IMR-90 (cell line): ENCODE results near the gene AKT3. TPM values are rescaled to one million over a fixed set of nuclear protein-coding genes. Genes with fewer than 3 reads are reported as not detected.

Experiments used
- ATAC-seq: fragments of 200-7000 bp; cut with Tn5 transposase; 2 replicates; pipeline ENCODE4 v1.9.1; 2020; ENCODE audit warnings: low read depth, mild to moderate bottlenecking, moderate library complexity
- BruUV-seq: library from RNA; stranded (reverse); fragments of 400-500 nt; replicated peaks from 2 replicates; lab custom pipeline; 2021; lab: Mats Ljungman, UMichigan
- CTCF ChIA-PET: fragments of 300-600 bp; formaldehyde crosslinking; extraction: SDS; loops from one replicate; lab custom pipeline; 2021; ENCODE audit warnings: antibody characterized with exemption; lab: Yijun Ruan, JAX
- POLR2A ChIA-PET: fragments of 300-600 bp; sonication (Branson Sonifier 250); formaldehyde crosslinking; loops from one replicate; lab custom pipeline; 2022; ENCODE audit warnings: antibody characterized with exemption; ENCODE audit not compliant: unreplicated experiment; lab: Charles Lee
- DNase-seq: peaks from one replicate; pipeline ENCODE4 v3.0.0; 2013
- H2AFZ ChIP-seq: replicated peaks from 2 replicates; pipeline ENCODE3; 2013; ENCODE audit warnings: low read length, mild to moderate bottlenecking; ENCODE audit not compliant: poor library complexity
- H2AK5ac ChIP-seq: 2 replicates; pipeline ENCODE4 v1.6.1; 2013; ENCODE audit warnings: low read depth, low read length, inconsistent platforms
- H2AK9ac ChIP-seq: replicated peaks from 2 replicates; pipeline ENCODE3; 2013; ENCODE audit warnings: mild to moderate bottlenecking, low read depth, low read length, moderate library complexity; ENCODE audit not compliant: poor library complexity
- H2BK120ac ChIP-seq: 2 replicates; pipeline ENCODE4 v1.6.1; 2013; ENCODE audit warnings: low read depth, low read length, inconsistent platforms
- H2BK15ac ChIP-seq: 3 replicates; pipeline ENCODE4 v1.6.1; 2013; ENCODE audit warnings: low read depth, low read length, inconsistent platforms
- H2BK20ac ChIP-seq: 2 replicates; pipeline ENCODE4 v1.6.1; 2013; ENCODE audit warnings: low read depth, mild to moderate bottlenecking, inconsistent platforms, low read length, moderate library complexity
- H2BK5ac ChIP-seq: 2 replicates; pipeline ENCODE4 v1.6.1; 2013; ENCODE audit warnings: mild to moderate bottlenecking, low read depth, low read length, inconsistent platforms; ENCODE audit not compliant: poor library complexity, severe bottlenecking
- H3K14ac ChIP-seq: replicated peaks from 2 replicates; pipeline ENCODE4 v1.6.1; 2013; ENCODE audit warnings: low read depth, low read length, inconsistent platforms
- H3K18ac ChIP-seq: 2 replicates; pipeline ENCODE4 v1.6.1; 2013; ENCODE audit warnings: low read depth, low read length, control low read depth
- H3K23ac ChIP-seq: 2 replicates; pipeline ENCODE4 v1.6.1; 2013; ENCODE audit warnings: low read depth, low read length, inconsistent platforms
- H3K27ac ChIP-seq: 2 replicates; pipeline ENCODE4 v1.5.1; 2013; ENCODE audit warnings: mild to moderate bottlenecking, control low read depth, low read length; ENCODE audit not compliant: insufficient read depth
- H3K27me3 ChIP-seq: 2 replicates; pipeline ENCODE4 v1.6.1; 2013; ENCODE audit warnings: low read length; ENCODE audit not compliant: control insufficient read depth, insufficient read depth
- H3K36me3 ChIP-seq: 2 replicates; pipeline ENCODE4 v1.6.1; 2013; ENCODE audit warnings: low read length, mixed read lengths; ENCODE audit not compliant: control insufficient read depth, insufficient read depth
- H3K4ac ChIP-seq: 2 replicates; pipeline ENCODE4 v1.6.1; 2013; ENCODE audit warnings: low read depth, low read length, inconsistent platforms
- H3K4me1 ChIP-seq: 2 replicates; pipeline ENCODE4 v1.6.1; 2013; ENCODE audit warnings: low read length, mixed read lengths; ENCODE audit not compliant: control insufficient read depth, insufficient read depth
- H3K4me2 ChIP-seq: 2 replicates; pipeline ENCODE4 v1.6.1; 2013; ENCODE audit warnings: low read depth, mild to moderate bottlenecking, control low read depth, low read length, moderate library complexity
- H3K4me3 ChIP-seq: 2 replicates; pipeline ENCODE4 v1.5.1; 2013; ENCODE audit warnings: low read depth, mild to moderate bottlenecking, control low read depth, low read length, moderate library complexity; ENCODE audit not compliant: insufficient read depth
- H3K56ac ChIP-seq: 2 replicates; pipeline ENCODE4 v1.6.1; 2013; ENCODE audit warnings: low read length, inconsistent platforms; ENCODE audit not compliant: insufficient read depth; ENCODE audit errors: extremely low read depth
- H3K79me1 ChIP-seq, 2 experiments: 2 replicates each; pipeline ENCODE4 v1.6.1; 2013; ENCODE audit warnings: low read length in 2 of 2, inconsistent platforms in 1 of 2, low read depth in 1 of 2
- H3K9ac ChIP-seq: 2 replicates; pipeline ENCODE4 v1.6.1; 2013; ENCODE audit warnings: low read depth, low read length, control low read depth
- H3K9me1 ChIP-seq: 2 replicates; pipeline ENCODE4 v1.6.1; 2013; ENCODE audit warnings: low read length, inconsistent platforms; ENCODE audit not compliant: insufficient read depth
- H3K9me3 ChIP-seq: 2 replicates; pipeline ENCODE4 v1.6.1; 2013; ENCODE audit warnings: low read length; ENCODE audit not compliant: control insufficient read depth, insufficient read depth
- H4K20me1 ChIP-seq: 2 replicates; pipeline ENCODE4 v1.6.1; 2013; ENCODE audit warnings: low read length, inconsistent platforms; ENCODE audit not compliant: insufficient read depth
- H4K5ac ChIP-seq: 2 replicates; pipeline ENCODE4 v1.6.1; 2013; ENCODE audit warnings: mild to moderate bottlenecking, low read depth, low read length, control low read depth
- H4K8ac ChIP-seq, 2 experiments: 2 replicates each; pipeline ENCODE4 v1.6.1; 2013; ENCODE audit warnings: low read depth in 2 of 2, low read length in 2 of 2, control low read depth in 1 of 2, inconsistent platforms in 1 of 2
- H4K91ac ChIP-seq: 2 replicates; pipeline ENCODE4 v1.6.1; 2013; ENCODE audit warnings: low read depth, low read length, inconsistent platforms; ENCODE audit not compliant: insufficient read depth
- BHLHE40 ChIP-seq: fragments of 150-350 bp; IDR thresholded peaks from 2 replicates; pipeline ENCODE4 v1.6.1; 2016; ENCODE audit warnings: mild to moderate bottlenecking, low read depth, low read length
- CEBPB ChIP-seq: IDR thresholded peaks from 2 replicates; pipeline ENCODE4 v1.6.1; 2012; ENCODE audit warnings: low read depth, low read length, improper control_type of control experiment
- CHD1 ChIP-seq: IDR thresholded peaks from 2 replicates; pipeline ENCODE4 v1.6.1; 2012; ENCODE audit warnings: low read depth, low read length, improper control_type of control experiment
- FOS ChIP-seq: fragments of 150-350 bp; IDR thresholded peaks from 2 replicates; pipeline ENCODE4 v1.6.1; 2016; ENCODE audit warnings: low read depth, low read length
- MAFK ChIP-seq: IDR thresholded peaks from 2 replicates; pipeline ENCODE4 v1.6.1; 2012; ENCODE audit warnings: low read depth, low read length, improper control_type of control experiment
- MAZ ChIP-seq: IDR thresholded peaks from 2 replicates; pipeline ENCODE4 v1.6.1; 2012; ENCODE audit warnings: low read depth, mild to moderate bottlenecking, low read length, improper control_type of control experiment, moderate library complexity, borderline replicate concordance
- MXI1 ChIP-seq: IDR thresholded peaks from 2 replicates; pipeline ENCODE4 v1.6.1; 2012; ENCODE audit warnings: low read depth, mild to moderate bottlenecking, low read length, moderate library complexity, borderline replicate concordance
- NFE2L2 ChIP-seq: fragments of 150-350 bp; IDR thresholded peaks from 2 replicates; pipeline ENCODE4 v1.6.1; 2016; ENCODE audit warnings: low read depth, mild to moderate bottlenecking, low read length
- POLR2A ChIP-seq: IDR thresholded peaks from 2 replicates; pipeline ENCODE4 v1.6.1; 2012; ENCODE audit warnings: mild to moderate bottlenecking, low read depth, low read length
- RCOR1 ChIP-seq: IDR thresholded peaks from 2 replicates; pipeline ENCODE4 v1.6.1; 2012; ENCODE audit warnings: mild to moderate bottlenecking, low read length, improper control_type of control experiment; ENCODE audit not compliant: insufficient replicate concordance
- RFX5 ChIP-seq: IDR thresholded peaks from 2 replicates; pipeline ENCODE4 v1.8.0; 2012; ENCODE audit warnings: low read depth, mild to moderate bottlenecking, low read length, moderate library complexity
- SMC3 ChIP-seq: fragments of 150-350 bp; IDR thresholded peaks from 2 replicates; pipeline ENCODE4 v1.6.1; 2016; ENCODE audit warnings: low read depth, mild to moderate bottlenecking, antibody characterized with exemption, low read length, moderate library complexity
- WGBS, 2 experiments: methylation state at CpG; one replicate each; pipeline versions ENCODE4 v1.1.5 to v1.1.7; 2013; ENCODE audit warnings: missing lambda C conversion rate in 2 of 2; ENCODE audit not compliant: insufficient read length in 1 of 2; ENCODE audit errors: extremely low coverage in 2 of 2; 5-methylcytosine and 5-hydroxymethylcytosine counted together
- dilution Hi-C: fragments of 300-500 bp; cut with HindIII; formaldehyde crosslinking; loops from one replicate; pipeline ENCODE4 v1.14.3; 2018; ENCODE audit warnings: low sequenced_read_pairs; ENCODE audit not compliant: unreplicated experiment
- in situ Hi-C: fragments of 300-500 bp; cut with MboI; formaldehyde crosslinking; loops from 3 replicates; pipeline ENCODE4 v1.14.3; 2019; ENCODE audit warnings: low sequenced_read_pairs, inconsistent platforms, mixed read lengths
- intact Hi-C: fragments of 100-400 bp; cut with micrococcal nuclease; formaldehyde crosslinking; loops from 2 replicates; pipeline ENCODE4 v1.10.0; 2022
- polyA plus RNA-seq, 3 experiments: library from polyadenylated mRNA; depleted of rRNA; stranded (reverse); fragments of >200 nt; gene quantifications; 2 replicates each; pipeline ENCODE4 v1.2.3, GENCODE V29; 2012; ENCODE audit warnings: low replicate concordance in 1 of 3
- total RNA-seq: library from RNA; depleted of rRNA; stranded (reverse); fragments of >200 nt; gene quantifications from 2 replicates; pipeline ENCODE4 v1.2.3, GENCODE V29; 2012
- TF ChIP-seq, protein P1 (sequence below): fragments of 150-350 bp; IDR thresholded peaks from 2 replicates; pipeline ENCODE4 v1.6.1; 2016; ENCODE audit warnings: low read depth, mild to moderate bottlenecking, low read length, moderate library complexity, borderline replicate concordance
- TF ChIP-seq, protein P2 (sequence below): conservative IDR thresholded peaks from 2 replicates; pipeline ENCODE4 v1.5.1; 2012; ENCODE audit warnings: mild to moderate bottlenecking, low read depth, low read length, improper control_type of control experiment
- TF ChIP-seq, protein P3 (sequence below): fragments of 150-350 bp; IDR thresholded peaks from 2 replicates; pipeline ENCODE4 v1.6.1; 2017; ENCODE audit warnings: mild to moderate bottlenecking, antibody characterized with exemption, low read length, low read depth

Gene AKT3
- total and polyA plus RNA-seq, 2 of the 4 experiments (the other 2 are of a cell fraction), result 15.2 to 19.4 TPM

DNA sequence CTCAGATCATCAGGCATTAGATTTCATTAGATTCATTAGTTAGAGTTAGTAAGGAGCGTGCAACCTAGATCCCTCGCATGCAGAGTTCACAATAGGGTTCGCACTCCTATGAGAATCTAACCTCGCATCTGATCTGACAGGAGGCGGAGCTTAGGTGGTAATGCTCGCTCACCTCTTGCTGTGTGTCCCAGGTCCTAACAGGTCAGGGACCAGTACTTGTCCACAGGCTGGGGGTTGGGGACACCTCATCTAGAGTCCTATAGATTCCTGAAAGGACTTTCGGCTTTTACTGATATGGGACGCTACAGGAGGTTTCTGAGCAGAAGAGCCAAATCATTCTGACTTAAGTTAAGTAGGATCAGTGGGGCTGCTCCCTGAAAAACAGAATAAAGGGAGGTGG lies 91.4 kb downstream of the AKT3 start:
- TF ChIP-seq POLR2A, result no peak
- TF ChIP-seq FOS, result no peak
- no peak for TF ChIP-seq BHLHE40
- TF ChIP-seq RCOR1, result no peak
- no peak for TF ChIP-seq MAFK
- TF ChIP-seq MAZ, result no peak
- no peak for TF ChIP-seq CHD1
- TF ChIP-seq RFX5, result no peak
- TF ChIP-seq, protein P1, sequence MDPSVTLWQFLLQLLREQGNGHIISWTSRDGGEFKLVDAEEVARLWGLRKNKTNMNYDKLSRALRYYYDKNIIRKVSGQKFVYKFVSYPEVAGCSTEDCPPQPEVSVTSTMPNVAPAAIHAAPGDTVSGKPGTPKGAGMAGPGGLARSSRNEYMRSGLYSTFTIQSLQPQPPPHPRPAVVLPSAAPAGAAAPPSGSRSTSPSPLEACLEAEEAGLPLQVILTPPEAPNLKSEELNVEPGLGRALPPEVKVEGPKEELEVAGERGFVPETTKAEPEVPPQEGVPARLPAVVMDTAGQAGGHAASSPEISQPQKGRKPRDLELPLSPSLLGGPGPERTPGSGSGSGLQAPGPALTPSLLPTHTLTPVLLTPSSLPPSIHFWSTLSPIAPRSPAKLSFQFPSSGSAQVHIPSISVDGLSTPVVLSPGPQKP, result no peak
- no peak for TF ChIP-seq CEBPB
- no peak for TF ChIP-seq MXI1
- no peak for TF ChIP-seq SMC3
- TF ChIP-seq, protein P2, sequence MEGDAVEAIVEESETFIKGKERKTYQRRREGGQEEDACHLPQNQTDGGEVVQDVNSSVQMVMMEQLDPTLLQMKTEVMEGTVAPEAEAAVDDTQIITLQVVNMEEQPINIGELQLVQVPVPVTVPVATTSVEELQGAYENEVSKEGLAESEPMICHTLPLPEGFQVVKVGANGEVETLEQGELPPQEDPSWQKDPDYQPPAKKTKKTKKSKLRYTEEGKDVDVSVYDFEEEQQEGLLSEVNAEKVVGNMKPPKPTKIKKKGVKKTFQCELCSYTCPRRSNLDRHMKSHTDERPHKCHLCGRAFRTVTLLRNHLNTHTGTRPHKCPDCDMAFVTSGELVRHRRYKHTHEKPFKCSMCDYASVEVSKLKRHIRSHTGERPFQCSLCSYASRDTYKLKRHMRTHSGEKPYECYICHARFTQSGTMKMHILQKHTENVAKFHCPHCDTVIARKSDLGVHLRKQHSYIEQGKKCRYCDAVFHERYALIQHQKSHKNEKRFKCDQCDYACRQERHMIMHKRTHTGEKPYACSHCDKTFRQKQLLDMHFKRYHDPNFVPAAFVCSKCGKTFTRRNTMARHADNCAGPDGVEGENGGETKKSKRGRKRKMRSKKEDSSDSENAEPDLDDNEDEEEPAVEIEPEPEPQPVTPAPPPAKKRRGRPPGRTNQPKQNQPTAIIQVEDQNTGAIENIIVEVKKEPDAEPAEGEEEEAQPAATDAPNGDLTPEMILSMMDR, result no peak
- no peak for TF ChIP-seq NFE2L2
- TF ChIP-seq, protein P3, sequence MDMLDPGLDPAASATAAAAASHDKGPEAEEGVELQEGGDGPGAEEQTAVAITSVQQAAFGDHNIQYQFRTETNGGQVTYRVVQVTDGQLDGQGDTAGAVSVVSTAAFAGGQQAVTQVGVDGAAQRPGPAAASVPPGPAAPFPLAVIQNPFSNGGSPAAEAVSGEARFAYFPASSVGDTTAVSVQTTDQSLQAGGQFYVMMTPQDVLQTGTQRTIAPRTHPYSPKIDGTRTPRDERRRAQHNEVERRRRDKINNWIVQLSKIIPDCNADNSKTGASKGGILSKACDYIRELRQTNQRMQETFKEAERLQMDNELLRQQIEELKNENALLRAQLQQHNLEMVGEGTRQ, result no peak
- H2AK9ac ChIP-seq, result no peak overlapping the region
- CTCF ChIA-PET, result no interaction called here
- no peak overlapping the region for H4K5ac ChIP-seq
- H3K4me2 ChIP-seq, result no peak overlapping the region
- WGBS, 2 experiments, result 100% methylated on average over 4 of the region's 8 CpGs; no CpG with 5 or more reads in 1 of the 2 experiments
- peaks cover 32 to 36% of the 10 kb centered on the region in 2 experiments for H3K79me1 ChIP-seq
- H2AK5ac ChIP-seq, result no peak overlapping the region
- H3K36me3 ChIP-seq, result no peaks in the 10 kb centered on the region
- H3K18ac ChIP-seq, result no peak overlapping the region
- H4K20me1 ChIP-seq, result peaks cover 10% of the 10 kb centered on the region; the same call in 1 of the 2 replicates
- BruUV-seq, result no TSS peak
- H2BK120ac ChIP-seq, result no peak overlapping the region
- no peak overlapping the region for H3K4me3 ChIP-seq
- no peaks in the 10 kb centered on the region for H3K27me3 ChIP-seq
- no peak overlapping the region for H2BK15ac ChIP-seq
- no peak overlapping the region for H2BK5ac ChIP-seq
- no peaks in the 10 kb centered on the region for H3K9me3 ChIP-seq
- H4K8ac ChIP-seq, result no peak overlapping the region
- H4K91ac ChIP-seq, result no peak overlapping the region
- DNase-seq (no peak), ATAC-seq (no peak)
- no peak overlapping the region for H2BK20ac ChIP-seq
- no peak overlapping the region for H3K27ac ChIP-seq
- H3K56ac ChIP-seq, result no peak overlapping the region
- no peak overlapping the region for H3K4ac ChIP-seq
- no peaks in the 10 kb centered on the region for H3K4me1 ChIP-seq
- intact Hi-C loops, result no loop called here
- no peak overlapping the region for H3K9ac ChIP-seq
- dilution Hi-C loops, result no loop called here
- no peak overlapping the region for H3K14ac ChIP-seq
- in situ Hi-C loops, result no loop called here
- no peak overlapping the region for H2AFZ ChIP-seq
- POLR2A ChIA-PET, result no interaction called here
- H3K9me1 ChIP-seq, result peaks cover 5% of the 10 kb centered on the region; the same call in 1 of the 2 replicates
- no peak overlapping the region for H3K23ac ChIP-seq
